Activated CD8-positive, alpha-beta memory T cell treated with anti-CD3 and anti-CD28 coated beads for 24 hours (primary cell): Measurements from ENCODE around the gene FFAR3.

Experiments
- DNase-seq: peaks from one replicate; pipeline ENCODE4 v3.0.0-alpha.2; 2020

The FFAR3 gene

GRCh38 chr19:35331551-35332214 lies 26.6 kb upstream of the FFAR3 start:
- DNase-seq = no peak

- no peak for DNase-seq
These were observed 25.4 kb upstream of the FFAR3 start for GRCh38 chr19:35332817-35333216.

GRCh38 chr19:35334144-35334753 lies 24.0 kb upstream of the FFAR3 start:
- DNase-seq = no peak

- DNase-seq = no peak
These were observed 21.9 kb upstream of the FFAR3 start for GRCh38 chr19:35336166-35336955.

GRCh38 chr19:35337097-35337983 lies 20.9 kb upstream of the FFAR3 start:
- DNase-seq = no peak

GRCh38 chr19:35337984-35338296 lies 20.3 kb upstream of the FFAR3 start:
- DNase-seq = no peak

- DNase-seq = no peak
These were observed 17.8 kb upstream of the FFAR3 start for GRCh38 chr19:35340431-35340830.

GRCh38 chr19:35341006-35341405 lies 17.3 kb upstream of the FFAR3 start:
- DNase-seq = no peak

- no peak for DNase-seq
These were observed 16.6 kb upstream of the FFAR3 start for GRCh38 chr19:35341565-35342225.

GRCh38 chr19:35342430-35342829 lies 15.8 kb upstream of the FFAR3 start:
- DNase-seq = no peak

GRCh38 chr19:35344511-35345031 lies 13.7 kb upstream of the FFAR3 start:
- no peak for DNase-seq

- DNase-seq = no peak
These were observed 12.6 kb upstream of the FFAR3 start for GRCh38 chr19:35345671-35346111.

- peak; percentile 86 for DNase-seq
These were observed 11.8 kb upstream of the FFAR3 start for GRCh38 chr19:35346193-35347052.

GRCh38 chr19:35347171-35347929 lies 10.9 kb upstream of the FFAR3 start, which contains the start of gene FFAR1:
TSS of gene FFAR1 (plus strand) at chr19:35347902. CDS start at chr19:35351552, 3,650 bp downstream.
- peak; percentile 83 for DNase-seq

- no peak for DNase-seq
These were observed 10.3 kb upstream of the FFAR3 start for GRCh38 chr19:35347930-35348298.

- peak; percentile 50 for DNase-seq
These were observed 9.2 kb upstream of the FFAR3 start for GRCh38 chr19:35348911-35349611.

GRCh38 chr19:35349614-35350521 lies 8.4 kb upstream of the FFAR3 start:
- peak; percentile 51 for DNase-seq

- DNase-seq = no peak
These were observed 7.7 kb upstream of the FFAR3 start for GRCh38 chr19:35350591-35350990.
